Bone marrow (tissue), 2 donors: Measurements from ENCODE around the gene NAGLU.
A peak's percentile ranks its signal among the peaks of the same experiment; 100 is the strongest.

ENCODE experiments used
- DNase-seq, 2 donors: peaks; one replicate each; lab custom pipeline; 2025; lab: John Stamatoyannopoulos, UW

The NAGLU gene

GRCh38 chr17:42564815-42565522, 28.9 kb downstream of the NAGLU start:
- DNase-seq = no peak

- DNase-seq = no peak
Measured at GRCh38 chr17:42565523-42566214, 29.6 kb downstream of the NAGLU start.

GRCh38 chr17:42566215-42566882, 30.3 kb downstream of the NAGLU start:
- DNase-seq = no peak

GRCh38 chr17:42566883-42567573, 31.0 kb downstream of the NAGLU start, which contains the start of gene MLX:
Gene MLX (plus strand): TSS chr17:42567100. CDS start chr17:42567125, 25 bp downstream.
- peak; percentile 66 to 69 for DNase-seq

GRCh38 chr17:42568341-42569111, 32.5 kb downstream of the NAGLU start:
- no peak for DNase-seq

GRCh38 chr17:42571435-42572225, 35.6 kb downstream of the NAGLU start:
- no peak for DNase-seq

GRCh38 chr17:42573095-42573494, 37.1 kb downstream of the NAGLU start:
- no peak for DNase-seq

GRCh38 chr17:42574463-42574862, 38.4 kb downstream of the NAGLU start:
- no peak for DNase-seq

- no peak for DNase-seq
Measured at GRCh38 chr17:42577140-42577531, 41.1 kb downstream of the NAGLU start.

GRCh38 chr17:42577532-42578281, 41.7 kb downstream of the NAGLU start, which contains the start of gene PSMC3IP:
Gene PSMC3IP (minus strand): TSS chr17:42577729. CDS start chr17:42577686, 43 bp downstream.
- DNase-seq = peak; percentile 79 to 91

GRCh38 chr17:42578282-42578869, 42.3 kb downstream of the NAGLU start:
- peak; percentile 34 to 66 for DNase-seq

- DNase-seq = no peak
Measured at GRCh38 chr17:42579794-42580551, 43.9 kb downstream of the NAGLU start.

GRCh38 chr17:42581744-42582270, 45.8 kb downstream of the NAGLU start:
- no peak for DNase-seq

- DNase-seq = no peak
Measured at GRCh38 chr17:42584880-42585279, 48.8 kb downstream of the NAGLU start.

- DNase-seq = no peak
Measured at GRCh38 chr17:42585353-42585752, 49.3 kb downstream of the NAGLU start.

- no peak for DNase-seq
Measured at GRCh38 chr17:42586514-42587230, 50.6 kb downstream of the NAGLU start.

- no peak for DNase-seq
Measured at GRCh38 chr17:42590886-42591285, 54.8 kb downstream of the NAGLU start.

- no peak for DNase-seq
Measured at GRCh38 chr17:42591411-42591810, 55.4 kb downstream of the NAGLU start.
